ENCODE measurements around the gene SRP9.

DNA sequence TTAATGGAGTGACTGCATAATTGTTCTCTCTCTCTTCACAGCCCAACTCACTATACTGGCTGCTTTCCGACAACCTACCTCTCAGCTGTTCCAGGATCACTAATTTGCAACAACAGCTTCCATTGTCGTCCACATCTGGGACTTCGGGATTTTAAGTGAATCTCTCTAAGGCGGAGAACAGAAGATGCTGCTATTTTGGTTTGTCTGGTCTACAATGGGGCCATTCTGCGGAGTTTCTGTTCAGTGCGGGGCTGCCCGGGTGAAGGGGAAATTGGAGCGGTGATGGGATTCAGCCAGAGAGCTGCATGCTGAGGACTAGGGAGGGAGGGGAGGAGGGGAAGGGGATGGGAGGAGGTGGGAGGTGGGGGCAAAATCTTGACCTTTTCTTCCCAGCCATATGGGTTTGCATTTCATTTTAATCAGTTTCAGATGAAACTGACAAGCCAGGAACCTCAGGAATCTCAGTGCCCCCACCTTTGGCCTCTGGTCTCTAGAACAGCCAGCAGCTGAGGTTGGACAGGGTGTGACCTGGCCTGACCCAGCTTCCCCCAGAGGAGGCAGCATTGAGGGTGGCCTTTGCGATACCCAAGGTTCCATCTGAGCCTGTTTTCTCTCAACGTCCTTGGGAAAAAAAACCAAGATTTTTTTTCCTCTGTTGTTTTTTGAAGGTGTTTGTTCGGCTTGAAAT lies 6.9 kb upstream of the SRP9 start:
- TF ChIP-seq ZNF565 (CRISPR knock-in tag; conservative IDR thresholded peaks at IDR 0.05; ENCODE audit: low read depth) (no peak), ISL1 (CRISPR knock-in tag; IDR thresholded peaks at IDR 0.05) (no peak), GLIS3 (CRISPR knock-in tag; IDR thresholded peaks at IDR 0.05) (no peak), OSR1 (CRISPR knock-in tag; IDR thresholded peaks at IDR 0.05) (no peak), ZFP3 (CRISPR knock-in tag; IDR thresholded peaks at IDR 0.05) (no peak), ZNF8 (CRISPR knock-in tag; IDR thresholded peaks at IDR 0.05) (no peak), RARB (CRISPR knock-in tag; IDR thresholded peaks at IDR 0.05) (no peak), ESRRG (CRISPR knock-in tag; IDR thresholded peaks at IDR 0.05) (no peak), ZNF70 (CRISPR knock-in tag; IDR thresholded peaks at IDR 0.05) (no peak), TCF4 (CRISPR knock-in tag; IDR thresholded peaks at IDR 0.05; ENCODE audit: borderline replicate concordance) (no peak)
- TF ChIP-seq, protein P1, sequence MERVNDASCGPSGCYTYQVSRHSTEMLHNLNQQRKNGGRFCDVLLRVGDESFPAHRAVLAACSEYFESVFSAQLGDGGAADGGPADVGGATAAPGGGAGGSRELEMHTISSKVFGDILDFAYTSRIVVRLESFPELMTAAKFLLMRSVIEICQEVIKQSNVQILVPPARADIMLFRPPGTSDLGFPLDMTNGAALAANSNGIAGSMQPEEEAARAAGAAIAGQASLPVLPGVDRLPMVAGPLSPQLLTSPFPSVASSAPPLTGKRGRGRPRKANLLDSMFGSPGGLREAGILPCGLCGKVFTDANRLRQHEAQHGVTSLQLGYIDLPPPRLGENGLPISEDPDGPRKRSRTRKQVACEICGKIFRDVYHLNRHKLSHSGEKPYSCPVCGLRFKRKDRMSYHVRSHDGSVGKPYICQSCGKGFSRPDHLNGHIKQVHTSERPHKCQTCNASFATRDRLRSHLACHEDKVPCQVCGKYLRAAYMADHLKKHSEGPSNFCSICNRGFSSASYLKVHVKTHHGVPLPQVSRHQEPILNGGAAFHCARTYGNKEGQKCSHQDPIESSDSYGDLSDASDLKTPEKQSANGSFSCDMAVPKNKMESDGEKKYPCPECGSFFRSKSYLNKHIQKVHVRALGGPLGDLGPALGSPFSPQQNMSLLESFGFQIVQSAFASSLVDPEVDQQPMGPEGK (CRISPR knock-in tag; IDR thresholded peaks at IDR 0.05; ENCODE audit: borderline replicate concordance): no peak
- TF ChIP-seq, protein P2, sequence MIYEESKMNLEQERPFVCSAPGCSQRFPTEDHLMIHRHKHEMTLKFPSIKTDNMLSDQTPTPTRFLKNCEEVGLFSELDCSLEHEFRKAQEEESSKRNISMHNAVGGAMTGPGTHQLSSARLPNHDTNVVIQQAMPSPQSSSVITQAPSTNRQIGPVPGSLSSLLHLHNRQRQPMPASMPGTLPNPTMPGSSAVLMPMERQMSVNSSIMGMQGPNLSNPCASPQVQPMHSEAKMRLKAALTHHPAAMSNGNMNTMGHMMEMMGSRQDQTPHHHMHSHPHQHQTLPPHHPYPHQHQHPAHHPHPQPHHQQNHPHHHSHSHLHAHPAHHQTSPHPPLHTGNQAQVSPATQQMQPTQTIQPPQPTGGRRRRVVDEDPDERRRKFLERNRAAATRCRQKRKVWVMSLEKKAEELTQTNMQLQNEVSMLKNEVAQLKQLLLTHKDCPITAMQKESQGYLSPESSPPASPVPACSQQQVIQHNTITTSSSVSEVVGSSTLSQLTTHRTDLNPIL (CRISPR knock-in tag; IDR thresholded peaks at IDR 0.05; ENCODE audit: low read depth): no peak
